ENCODE data around the gene SQOR.

DNA sequence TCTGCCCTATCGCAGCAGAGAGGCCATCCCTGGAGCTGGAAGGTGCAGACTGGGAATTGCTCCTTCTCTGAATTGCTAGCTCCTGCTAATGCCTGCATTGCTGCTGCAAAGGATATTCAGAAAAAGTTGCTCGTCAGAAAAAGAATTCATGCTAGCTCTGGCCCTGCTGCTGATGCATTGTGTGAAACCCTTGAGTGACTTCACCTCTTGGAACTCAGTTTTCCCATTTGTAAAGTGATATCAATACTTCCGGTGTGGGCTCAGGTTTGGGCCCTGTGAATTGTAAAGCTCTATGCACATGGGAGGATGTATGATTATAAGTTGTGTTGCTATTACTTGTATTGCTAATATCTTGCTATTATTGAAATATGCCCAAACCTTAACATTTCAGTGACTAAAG, 11.4 kb downstream of the SQOR start:
- TF ChIP-seq ZFX (IDR thresholded peaks at IDR 0.05): no peak
- TF ChIP-seq, protein P1, sequence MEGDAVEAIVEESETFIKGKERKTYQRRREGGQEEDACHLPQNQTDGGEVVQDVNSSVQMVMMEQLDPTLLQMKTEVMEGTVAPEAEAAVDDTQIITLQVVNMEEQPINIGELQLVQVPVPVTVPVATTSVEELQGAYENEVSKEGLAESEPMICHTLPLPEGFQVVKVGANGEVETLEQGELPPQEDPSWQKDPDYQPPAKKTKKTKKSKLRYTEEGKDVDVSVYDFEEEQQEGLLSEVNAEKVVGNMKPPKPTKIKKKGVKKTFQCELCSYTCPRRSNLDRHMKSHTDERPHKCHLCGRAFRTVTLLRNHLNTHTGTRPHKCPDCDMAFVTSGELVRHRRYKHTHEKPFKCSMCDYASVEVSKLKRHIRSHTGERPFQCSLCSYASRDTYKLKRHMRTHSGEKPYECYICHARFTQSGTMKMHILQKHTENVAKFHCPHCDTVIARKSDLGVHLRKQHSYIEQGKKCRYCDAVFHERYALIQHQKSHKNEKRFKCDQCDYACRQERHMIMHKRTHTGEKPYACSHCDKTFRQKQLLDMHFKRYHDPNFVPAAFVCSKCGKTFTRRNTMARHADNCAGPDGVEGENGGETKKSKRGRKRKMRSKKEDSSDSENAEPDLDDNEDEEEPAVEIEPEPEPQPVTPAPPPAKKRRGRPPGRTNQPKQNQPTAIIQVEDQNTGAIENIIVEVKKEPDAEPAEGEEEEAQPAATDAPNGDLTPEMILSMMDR (conservative IDR thresholded peaks at IDR 0.05): no peak
